Kasumi-1 (cell line): ENCODE measurements around the gene SFPQ.
"Not testable (repeated sequence)": the region's sequence is repeated elsewhere in the genome, so short reads cannot be mapped to it uniquely, and the experiment has no call there.

Experiments used
- DNase-seq, 2 experiments: peaks; one replicate each; lab custom pipeline; 2025; lab: John Stamatoyannopoulos, UW

Gene SFPQ, protein sequence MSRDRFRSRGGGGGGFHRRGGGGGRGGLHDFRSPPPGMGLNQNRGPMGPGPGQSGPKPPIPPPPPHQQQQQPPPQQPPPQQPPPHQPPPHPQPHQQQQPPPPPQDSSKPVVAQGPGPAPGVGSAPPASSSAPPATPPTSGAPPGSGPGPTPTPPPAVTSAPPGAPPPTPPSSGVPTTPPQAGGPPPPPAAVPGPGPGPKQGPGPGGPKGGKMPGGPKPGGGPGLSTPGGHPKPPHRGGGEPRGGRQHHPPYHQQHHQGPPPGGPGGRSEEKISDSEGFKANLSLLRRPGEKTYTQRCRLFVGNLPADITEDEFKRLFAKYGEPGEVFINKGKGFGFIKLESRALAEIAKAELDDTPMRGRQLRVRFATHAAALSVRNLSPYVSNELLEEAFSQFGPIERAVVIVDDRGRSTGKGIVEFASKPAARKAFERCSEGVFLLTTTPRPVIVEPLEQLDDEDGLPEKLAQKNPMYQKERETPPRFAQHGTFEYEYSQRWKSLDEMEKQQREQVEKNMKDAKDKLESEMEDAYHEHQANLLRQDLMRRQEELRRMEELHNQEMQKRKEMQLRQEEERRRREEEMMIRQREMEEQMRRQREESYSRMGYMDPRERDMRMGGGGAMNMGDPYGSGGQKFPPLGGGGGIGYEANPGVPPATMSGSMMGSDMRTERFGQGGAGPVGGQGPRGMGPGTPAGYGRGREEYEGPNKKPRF

DNA sequence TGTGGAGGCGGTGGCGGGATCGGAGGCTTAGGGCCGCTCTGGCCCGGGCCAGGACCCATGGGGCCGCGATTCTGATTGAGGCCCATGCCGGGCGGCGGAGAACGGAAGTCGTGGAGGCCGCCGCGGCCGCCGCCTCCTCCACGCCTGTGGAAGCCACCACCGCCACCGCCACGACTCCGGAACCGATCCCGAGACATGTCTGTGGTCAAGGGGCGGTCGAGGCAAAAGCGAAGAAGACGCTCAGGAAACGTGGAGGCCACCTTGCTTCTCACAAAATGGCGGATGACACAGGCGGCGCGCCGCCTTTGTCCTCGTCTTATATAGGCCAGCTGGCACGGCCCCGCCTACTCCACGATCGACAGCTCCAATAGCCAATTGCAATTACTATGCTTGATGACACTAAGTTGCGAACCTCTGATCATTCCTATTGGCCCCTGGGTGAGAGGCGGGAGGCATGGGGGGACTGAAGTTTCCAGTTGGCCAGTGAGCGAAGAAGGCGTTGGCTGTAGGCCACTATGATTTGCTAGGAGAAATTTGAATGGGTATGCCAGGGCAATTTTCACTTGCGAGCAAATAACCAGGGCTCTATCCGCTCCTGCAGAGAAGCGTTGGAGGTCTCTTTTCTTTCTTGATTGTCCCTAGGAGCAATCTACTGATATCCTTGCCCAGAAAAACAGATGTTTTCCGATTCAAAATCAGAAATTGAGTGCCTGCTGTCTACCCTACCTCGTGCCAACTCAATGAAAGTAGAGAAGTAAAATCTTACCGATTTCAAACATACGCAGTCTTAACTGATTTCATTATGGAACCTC is at the start of gene SFPQ:
SFPQ (minus strand) TSS at position 293 of the 812 bp plus-strand sequence; CDS start at position 197, 96 bp downstream.
- peak; percentile 99 to 100 for DNase-seq

DNA sequence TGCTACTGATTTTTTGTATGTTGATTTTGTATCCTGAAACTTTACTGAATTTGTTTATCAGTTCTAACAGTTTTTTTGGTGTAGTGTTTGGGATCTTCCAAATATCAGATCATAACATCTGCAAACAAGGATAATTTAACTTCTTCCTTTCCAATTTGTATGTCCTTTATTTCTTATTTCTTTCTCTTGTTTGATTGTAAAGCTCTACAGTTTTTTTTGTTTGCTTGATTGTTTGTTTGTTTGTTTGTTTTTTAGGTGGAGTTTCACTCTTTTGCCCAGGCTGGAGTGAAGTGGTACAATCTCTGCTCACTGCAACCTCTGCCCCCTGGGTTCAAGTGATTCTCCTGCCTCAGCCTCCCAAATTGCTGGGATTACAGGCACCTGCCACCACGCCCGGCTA is 43.8 kb upstream of the SFPQ start:
- not testable (repeated sequence) for DNase-seq

GRCh38 chr1:35231287-35231686 is 38.3 kb upstream of the SFPQ start:
- DNase-seq: no peak

GRCh38 chr1:35229587-35230360 is 36.8 kb upstream of the SFPQ start:
- no peak for DNase-seq

- DNase-seq: no peak
These were observed 33.6 kb upstream of the SFPQ start for GRCh38 chr1:35226546-35226945.

DNA sequence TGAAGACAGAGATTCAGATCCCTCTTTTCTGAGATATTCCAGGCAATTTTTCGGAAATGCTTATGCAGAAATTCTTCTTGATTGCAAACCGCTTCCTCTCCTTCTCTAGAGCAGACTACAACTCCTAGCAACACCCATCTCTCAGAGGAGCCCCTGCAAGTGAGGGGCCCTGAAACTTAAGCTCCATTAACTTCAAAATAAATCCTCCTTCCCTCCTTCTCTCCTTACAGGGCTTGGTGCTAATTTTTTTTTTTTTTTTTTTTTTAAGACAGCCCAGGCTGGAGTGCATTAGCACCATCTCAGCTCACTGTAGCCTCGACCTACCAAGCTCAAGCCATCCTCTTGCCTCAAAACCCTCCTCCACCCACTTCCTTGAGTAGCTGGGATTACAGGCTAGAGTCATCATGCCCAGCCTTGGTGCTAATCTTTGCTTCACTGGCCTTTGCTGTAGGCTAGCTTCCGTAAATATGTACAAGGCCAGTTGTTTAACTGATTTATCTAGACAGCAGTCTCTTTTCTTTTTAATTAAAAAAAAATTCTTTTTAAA is 30.2 kb upstream of the SFPQ start:
- DNase-seq: no peak

GRCh38 chr1:35222322-35223083 is 29.6 kb upstream of the SFPQ start:
- DNase-seq: no peak

DNA sequence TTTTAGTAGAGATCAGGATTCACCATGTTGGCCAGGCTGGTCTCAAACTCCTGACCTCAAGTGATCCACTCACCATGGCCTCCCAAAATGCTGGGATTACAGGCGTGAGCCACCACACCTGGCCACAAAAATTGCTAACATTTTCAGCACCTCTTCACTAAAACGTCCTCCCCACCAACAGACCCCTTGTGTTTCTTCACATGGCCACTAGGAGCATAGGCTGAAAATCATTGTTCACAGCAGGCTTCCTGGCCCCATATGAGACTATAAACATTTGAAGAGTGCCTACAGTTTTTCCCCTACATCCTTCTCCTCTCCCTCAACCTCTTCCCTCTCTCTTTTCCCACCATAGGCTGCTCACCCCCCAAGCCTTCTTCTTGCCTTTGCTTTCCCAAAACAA is 28.0 kb upstream of the SFPQ start:
- DNase-seq: peak; percentile 58 to 84

- no peak for DNase-seq
These were observed 22.4 kb upstream of the SFPQ start for GRCh38 chr1:35215346-35215745.

- no peak for DNase-seq
These were observed 18.1 kb upstream of the SFPQ start for GRCh38 chr1:35211120-35211414.

GRCh38 chr1:35210321-35211119 is 17.6 kb upstream of the SFPQ start:
- DNase-seq: no peak

DNA sequence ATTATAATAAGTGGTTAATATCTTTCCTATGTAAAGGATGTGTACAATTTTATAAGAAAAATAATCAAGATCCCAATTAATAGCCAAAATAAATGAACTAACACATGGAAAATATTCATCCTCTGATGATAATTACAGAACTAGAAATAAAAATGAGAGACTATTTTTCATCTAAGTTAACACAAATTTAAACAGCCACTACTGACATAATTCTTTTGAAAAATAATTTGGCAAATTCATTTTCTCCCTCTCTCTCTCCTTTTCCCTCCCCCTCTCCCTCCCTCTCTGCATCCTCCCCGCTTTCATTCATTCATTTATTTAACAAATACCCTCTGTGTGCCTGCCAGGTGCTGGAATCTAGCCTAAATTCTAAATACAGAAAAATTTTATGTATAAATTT is 10.3 kb upstream of the SFPQ start:
- no peak for DNase-seq

- peak; percentile 94 to 96 for DNase-seq
These were observed 9.2 kb upstream of the SFPQ start for GRCh38 chr1:35202048-35202719.

- no peak for DNase-seq
These were observed 8.7 kb upstream of the SFPQ start for GRCh38 chr1:35201631-35202030.

DNA sequence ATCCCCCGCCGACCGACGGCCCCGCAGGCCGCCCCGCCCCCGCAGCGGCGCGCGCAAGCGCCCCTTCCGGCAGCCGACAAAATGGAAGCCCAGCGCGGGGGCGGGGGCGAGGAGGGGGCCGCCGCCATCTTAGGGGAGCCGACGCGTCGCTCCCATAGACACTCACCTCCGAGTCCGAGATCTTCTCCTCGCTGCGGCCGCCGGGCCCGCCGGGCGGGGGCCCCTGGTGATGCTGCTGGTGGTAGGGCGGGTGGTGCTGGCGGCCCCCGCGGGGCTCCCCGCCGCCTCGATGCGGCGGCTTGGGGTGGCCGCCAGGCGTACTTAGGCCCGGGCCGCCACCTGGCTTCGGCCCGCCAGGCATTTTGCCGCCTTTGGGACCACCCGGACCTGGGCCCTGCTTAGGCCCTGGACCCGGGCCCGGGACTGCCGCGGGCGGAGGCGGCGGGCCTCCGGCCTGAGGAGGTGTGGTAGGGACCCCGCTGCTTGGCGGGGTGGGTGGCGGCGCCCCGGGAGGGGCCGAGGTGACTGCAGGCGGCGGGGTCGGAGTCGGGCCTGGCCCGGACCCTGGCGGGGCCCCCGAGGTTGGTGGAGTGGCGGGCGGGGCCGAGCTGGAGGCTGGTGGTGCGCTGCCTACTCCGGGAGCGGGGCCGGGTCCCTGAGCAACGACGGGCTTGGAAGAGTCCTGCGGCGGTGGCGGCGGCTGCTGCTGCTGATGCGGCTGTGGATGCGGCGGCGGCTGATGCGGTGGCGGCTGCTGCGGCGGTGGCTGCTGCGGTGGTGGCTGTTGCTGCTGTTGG is 691 bp downstream of the SFPQ start:
- peak; percentile 57 to 77 for DNase-seq

GRCh38 chr1:35191429-35192055 is 1.4 kb downstream of the SFPQ start:
- DNase-seq: peak; percentile 57 to 77

- no peak for DNase-seq
These were observed 2.2 kb downstream of the SFPQ start for GRCh38 chr1:35190784-35191183.
